ENCODE results near the gene NAA50.

NAA50 gene

GRCh38 chr3:113783980-113784379 lies 37.9 kb upstream of the NAA50 start:
- 0 out of 2 replicates have a peak overlapping the region, but pooled peaks have one; percentile 42 for H3K4me2 ChIP-seq (ENCODE audit: low read length)
- no peak for TF ChIP-seq CTCF (IDR thresholded peaks at IDR 0.05; ENCODE audit: low read depth, low read length)
- TF ChIP-seq EZH2phosphoT487 (IDR thresholded peaks at IDR 0.05; ENCODE audit: low read depth), result no peak

GRCh38 chr3:113783463-113783862 lies 37.4 kb upstream of the NAA50 start:
- Histone ChIP-seq H3K27ac (ENCODE audit: low read length) (no peak overlapping the region), H3K4me2 (ENCODE audit: low read length) (peak overlapping the region; percentile 42), H2AFZ (ENCODE audit: low read depth, low read length) (no peak overlapping the region), H3K9me3 (ENCODE audit: insufficient read depth, low read length) (no peaks in the 10 kb centered on the region), H3K79me2 (ENCODE audit: low read length) (no peaks in the 10 kb centered on the region), H3K4me1 (ENCODE audit: low read length) (peaks cover 17% of the 10 kb centered on the region), H3K9ac (ENCODE audit: low read length) (no peak overlapping the region), H3K36me3 (replicated peaks; ENCODE audit: low read depth, low read length) (no peaks in the 10 kb centered on the region), H3K4me3 (ENCODE audit: low read length) (no peak overlapping the region), H3K27me3 (ENCODE audit: low read depth, low read length) (no peaks in the 10 kb centered on the region), H4K20me1 (ENCODE audit: insufficient read depth, low read length) (no peaks in the 10 kb centered on the region)
- TF ChIP-seq EZH2phosphoT487 (IDR thresholded peaks at IDR 0.05; ENCODE audit: low read depth), result no peak
- no peak for TF ChIP-seq CTCF (IDR thresholded peaks at IDR 0.05; ENCODE audit: low read depth, low read length)

More at GRCh38 chr3:113783980-113784379, 37.9 kb upstream of the NAA50 start:
- no peak overlapping the region for H3K4me3 ChIP-seq (ENCODE audit: low read length)
- no peaks in the 10 kb centered on the region for H3K27me3 ChIP-seq (ENCODE audit: low read depth, low read length)
- H4K20me1 ChIP-seq (ENCODE audit: insufficient read depth, low read length), result no peaks in the 10 kb centered on the region
- no peaks in the 10 kb centered on the region for H3K79me2 ChIP-seq (ENCODE audit: low read length)
- H2AFZ ChIP-seq (ENCODE audit: low read depth, low read length), result no peak overlapping the region
- H3K36me3 ChIP-seq (replicated peaks; ENCODE audit: low read depth, low read length), result no peaks in the 10 kb centered on the region
- H3K9me3 ChIP-seq (ENCODE audit: insufficient read depth, low read length), result no peaks in the 10 kb centered on the region
- H3K27ac ChIP-seq (ENCODE audit: low read length), result no peak overlapping the region
- H3K9ac ChIP-seq (ENCODE audit: low read length), result no peak overlapping the region
- peaks cover 22% of the 10 kb centered on the region for H3K4me1 ChIP-seq (ENCODE audit: low read length)

- H3K27me3 ChIP-seq (ENCODE audit: low read depth, low read length), result no peaks in the 10 kb centered on the region
- TF ChIP-seq CTCF (IDR thresholded peaks at IDR 0.05; ENCODE audit: low read depth, low read length), result no peak
- TF ChIP-seq EZH2phosphoT487 (IDR thresholded peaks at IDR 0.05; ENCODE audit: low read depth), result no peak
- no peaks in the 10 kb centered on the region for H3K4me1 ChIP-seq (ENCODE audit: low read length)
- H2AFZ ChIP-seq (ENCODE audit: low read depth, low read length), result no peak overlapping the region
- no peaks in the 10 kb centered on the region for H3K79me2 ChIP-seq (ENCODE audit: low read length)
- no peaks in the 10 kb centered on the region for H3K36me3 ChIP-seq (replicated peaks; ENCODE audit: low read depth, low read length)
- no peak overlapping the region for H3K9ac ChIP-seq (ENCODE audit: low read length)
- no peak overlapping the region for H3K4me2 ChIP-seq (ENCODE audit: low read length)
- H3K4me3 ChIP-seq (ENCODE audit: low read length), result no peak overlapping the region
- no peak overlapping the region for H3K27ac ChIP-seq (ENCODE audit: low read length)
- H3K9me3 ChIP-seq (ENCODE audit: insufficient read depth, low read length), result no peaks in the 10 kb centered on the region
- no peaks in the 10 kb centered on the region for H4K20me1 ChIP-seq (ENCODE audit: insufficient read depth, low read length)
Observed at GRCh38 chr3:113776564-113776963, 30.5 kb upstream of the NAA50 start.

GRCh38 chr3:113775516-113775915 lies 29.5 kb upstream of the NAA50 start:
- H3K79me2 ChIP-seq (ENCODE audit: low read length), result no peaks in the 10 kb centered on the region
- TF ChIP-seq EZH2phosphoT487 (IDR thresholded peaks at IDR 0.05; ENCODE audit: low read depth) (no peak), CTCF (IDR thresholded peaks at IDR 0.05; ENCODE audit: low read depth, low read length) (no peak)
- H3K36me3 ChIP-seq (replicated peaks; ENCODE audit: low read depth, low read length), result no peaks in the 10 kb centered on the region
- H3K9ac ChIP-seq (ENCODE audit: low read length), result no peak overlapping the region
- no peak overlapping the region for H3K4me2 ChIP-seq (ENCODE audit: low read length)
- no peak overlapping the region for H2AFZ ChIP-seq (ENCODE audit: low read depth, low read length)
- H3K27me3 ChIP-seq (ENCODE audit: low read depth, low read length), result no peaks in the 10 kb centered on the region
- no peak overlapping the region for H3K27ac ChIP-seq (ENCODE audit: low read length)
- no peaks in the 10 kb centered on the region for H4K20me1 ChIP-seq (ENCODE audit: insufficient read depth, low read length)
- H3K4me3 ChIP-seq (ENCODE audit: low read length), result no peak overlapping the region
- H3K9me3 ChIP-seq (ENCODE audit: insufficient read depth, low read length), result no peaks in the 10 kb centered on the region
- H3K4me1 ChIP-seq (ENCODE audit: low read length), result no peaks in the 10 kb centered on the region

Measured in OCI-LY3 (cell line).